Endothelial cell of umbilical vein (primary cell): ENCODE results near the gene UQCRH. TPM values are rescaled to one million over a fixed set of nuclear protein-coding genes. Genes with fewer than 3 reads are reported as not detected.

Experiments used
- polyA plus RNA-seq, 4 experiments: library from polyadenylated mRNA; depleted of rRNA in 3 of 4; stranded (reverse) in 3 of 4; unstranded in 1 of 4; fragments of >200 nt; gene quantifications; 2 replicates each; pipeline versions ENCODE4 v1.2.1 to v1.2.3, GENCODE V29; 2011 to 2012; ENCODE audit warnings: missing spikeins in 1 of 4
- total RNA-seq: library from RNA; stranded (reverse); gene quantifications from 2 replicates; pipeline ENCODE4 v1.2.3, GENCODE V29; 2021

Gene UQCRH
- total and polyA plus RNA-seq, 2 donors (not counting 3 experiments of a cell fraction or from before 2014, with no cell fraction given): 253 to 527 TPM

Other genes starting within 250 kb of the UQCRH start
- 14.3 and 14.6 TPM in 2 replicates for gene PIK3R3, start 171.1 kb upstream of the UQCRH start, total RNA-seq
- 6.1 and 7.5 TPM in 2 replicates for gene PIK3R3, start 171.1 kb upstream of the UQCRH start, polyA plus RNA-seq
- 0.37 and 0.88 TPM in 2 replicates for gene TSPAN1, start 128.6 kb upstream of the UQCRH start, total RNA-seq
- 0.65 and 0.91 TPM in 2 replicates for gene TSPAN1, start 128.6 kb upstream of the UQCRH start, polyA plus RNA-seq
- not detected in 2 replicates for gene P3R3URF, start 127.2 kb upstream of the UQCRH start, total RNA-seq
- not detected in 2 replicates for gene P3R3URF, start 127.2 kb upstream of the UQCRH start, polyA plus RNA-seq
- 64.4 and 66.9 TPM in 2 replicates for gene POMGNT1, start 105.3 kb upstream of the UQCRH start, total RNA-seq
- 64.3 and 67.5 TPM in 2 replicates for gene POMGNT1, start 105.3 kb upstream of the UQCRH start, polyA plus RNA-seq
- 2.4 and 3.4 TPM in 2 replicates for gene LURAP1, start 100.4 kb upstream of the UQCRH start, total RNA-seq
- 2.3 and 2.5 TPM in 2 replicates for gene LURAP1, start 100.4 kb upstream of the UQCRH start, polyA plus RNA-seq
- 18.9 and 19.7 TPM in 2 replicates for gene RAD54L, start 55.9 kb upstream of the UQCRH start, total RNA-seq
- gene RAD54L, start 55.9 kb upstream of the UQCRH start, polyA plus RNA-seq: 10.1 and 10.5 TPM in 2 replicates
- 69.2 and 71.5 TPM in 2 replicates for gene LRRC41, start 82 bp upstream of the UQCRH start, total RNA-seq
- 91.1 and 105 TPM in 2 replicates for gene LRRC41, start 82 bp upstream of the UQCRH start, polyA plus RNA-seq
- gene NSUN4, start 37.1 kb downstream of the UQCRH start, total RNA-seq: 21.6 and 22.4 TPM in 2 replicates
- gene NSUN4, start 37.1 kb downstream of the UQCRH start, polyA plus RNA-seq: 18.6 and 23.4 TPM in 2 replicates
- 1.5 TPM in 1 of 2 replicates, not detected in the other for gene FAAH, start 90.6 kb downstream of the UQCRH start, total RNA-seq
- 0.47 and 0.76 TPM in 2 replicates for gene FAAH, start 90.6 kb downstream of the UQCRH start, polyA plus RNA-seq
- not detected in 2 replicates for gene DMBX1, start 186.1 kb downstream of the UQCRH start, total RNA-seq
- gene DMBX1, start 186.1 kb downstream of the UQCRH start, polyA plus RNA-seq: not detected in 2 replicates
- not detected in 2 replicates for gene KNCN, start 247.9 kb downstream of the UQCRH start, total RNA-seq
- not detected in 2 replicates for gene KNCN, start 247.9 kb downstream of the UQCRH start, polyA plus RNA-seq